ENCODE measurements around the gene PBXIP1. TPM values are rescaled to one million over a fixed set of nuclear protein-coding genes. Genes with fewer than 3 reads are reported as not detected.
A peak's percentile ranks its signal among the peaks of the same experiment; 100 is the strongest.

PBXIP1 gene
- total and polyA plus RNA-seq, 2 of the 13 experiments (the other 11 are each of a cell fraction or from before 2014, with no cell fraction given), result 16.3 to 31.9 TPM

- Histone ChIP-seq H3K4me2 (ENCODE audit: low read depth, low read length) (no peak overlapping the region), H3K4me3 (replicated peaks in 1 of 3; ENCODE audit: insufficient read depth in 1 of 3, low read depth in 2 of 3, low read length in 3 of 3) (no peak overlapping the region), H3K9ac (ENCODE audit: insufficient read depth, low read depth, low read length) (no peak overlapping the region), H3K27me3 (ENCODE audit: control insufficient read depth in 1 of 2, insufficient read depth in 2 of 2, low read length in 2 of 2) (no peaks in the 10 kb centered on the region; a peak in 1 of 5 replicates), H4K20me1 (ENCODE audit: insufficient read depth, low read length) (no peaks in the 10 kb centered on the region), H3K9me3 (ENCODE audit: low read length) (no peaks in the 10 kb centered on the region), H3K79me2 (ENCODE audit: insufficient read depth, low read length) (peaks cover 10% of the 10 kb centered on the region), H3K27ac (ENCODE audit: extremely low read length, insufficient read depth, low read length) (no peak overlapping the region), H3K36me3 (replicated peaks in 1 of 2; ENCODE audit: control insufficient read depth in 1 of 2, insufficient read depth in 2 of 2, low read length in 2 of 2) (peaks cover 4 to 13% of the 10 kb centered on the region in 2 experiments; a peak in 2 of 5 replicates), H2AFZ (ENCODE audit: low read length) (no peak overlapping the region), H3K4me1 (ENCODE audit: insufficient read depth, low read length) (peaks cover 53% of the 10 kb centered on the region)
- TF ChIP-seq RARA (CRISPR knock-in tag; IDR thresholded peaks at IDR 0.05) (no peak), POLR2G (IDR thresholded peaks at IDR 0.05; ENCODE audit: low read depth, low read length) (0 out of 2 replicates have a peak, but pooled peaks have one; percentile 8), TCF7L2 (IDR thresholded peaks at IDR 0.05; ENCODE audit: low read depth, low read length) (no peak)
- CTCF ChIA-PET (ENCODE audit: low intra/inter-chr PET ratio, low total read pairs), result interaction anchor here (2.0 kb wide), 1 partner anchor 60 kb away, joined by 8 read pairs; no protein-coding TSS in a partner anchor
- POLR2A ChIA-PET, result interaction anchor here (2.3 to 4.1 kb wide), 2 partner anchors 16 to 21 kb away, joined by 18 to 91 read pairs; partner anchors contain the start of genes CKS1B, PMVK and SHC1
- no peak for DNase-seq (ENCODE audit: low spot score)
- no TSS peak for BruUV-seq (replicated peaks)
- WGBS (ENCODE audit: low lambda C conversion rate), result 89% methylated on average over 9 of the region's 9 CpGs
- in situ Hi-C loops (cut with HindIII; ENCODE audit: extremely low pct_ligation_motif_present, low pct_unique_long_range_greater_than_20kb), result no loop called here
- intact Hi-C loops (cut with micrococcal nuclease; ENCODE audit: unreplicated experiment), result loop anchor here (2.0 kb wide), 1 partner anchor 16 kb away; no protein-coding TSS in a partner anchor
- FAIRE-seq, result no peak
- ATAC-seq, result no peak
Observed at GRCh38 chr1:154957091-154957657, 1.3 kb upstream of the PBXIP1 start.

- Histone ChIP-seq H3K4me1 (ENCODE audit: insufficient read depth, low read length) (peaks cover 55% of the 10 kb centered on the region), H3K27me3 (ENCODE audit: control insufficient read depth in 1 of 2, insufficient read depth in 2 of 2, low read length in 2 of 2) (no peaks in the 10 kb centered on the region; a peak in 1 of 5 replicates), H3K9ac (ENCODE audit: insufficient read depth, low read depth, low read length) (peak overlapping the region; percentile 89), H3K79me2 (ENCODE audit: insufficient read depth, low read length) (peaks cover 10% of the 10 kb centered on the region), H2AFZ (ENCODE audit: low read length) (no peak overlapping the region), H3K36me3 (replicated peaks in 1 of 2; ENCODE audit: control insufficient read depth in 1 of 2, insufficient read depth in 2 of 2, low read length in 2 of 2) (peaks cover 4 to 13% of the 10 kb centered on the region in 2 experiments; a peak in 2 of 5 replicates), H4K20me1 (ENCODE audit: insufficient read depth, low read length) (no peaks in the 10 kb centered on the region), H3K9me3 (ENCODE audit: low read length) (no peaks in the 10 kb centered on the region), H3K4me2 (ENCODE audit: low read depth, low read length) (peak overlapping the region; percentile 95), H3K27ac (ENCODE audit: extremely low read length, insufficient read depth, low read length) (peak overlapping the region; percentile 96), H3K4me3 (replicated peaks in 1 of 3; ENCODE audit: insufficient read depth in 1 of 3, low read depth in 2 of 3, low read length in 3 of 3) (peak overlapping the region; percentile 66 to 72 (median 69); a peak in 5 of 6 replicates)
- FAIRE-seq, result no peak
- CTCF ChIA-PET (ENCODE audit: low intra/inter-chr PET ratio, low total read pairs), result interaction anchor here (2.0 kb wide), 1 partner anchor 61 kb away, joined by 8 read pairs; no protein-coding TSS in a partner anchor
- POLR2A ChIA-PET, result interaction anchor here (0.7 to 4.1 kb wide), 12 partner anchors 8 to 237 kb away, joined by 3 to 91 read pairs (median 6); partner anchors contain the start of genes ADAM15, CKS1B, EFNA4 and FLAD1
- no peak for DNase-seq (ENCODE audit: low spot score)
- ATAC-seq, result no peak
- in situ Hi-C loops (cut with HindIII; ENCODE audit: extremely low pct_ligation_motif_present, low pct_unique_long_range_greater_than_20kb), result no loop called here
- BruUV-seq (replicated peaks), result TSS peak; percentile 54
- WGBS (ENCODE audit: low lambda C conversion rate), result 22% methylated on average over 4 of the region's 6 CpGs
- intact Hi-C loops (cut with micrococcal nuclease; ENCODE audit: unreplicated experiment), result loop anchor here (2.0 kb wide), 1 partner anchor 16 kb away; no protein-coding TSS in a partner anchor
- TF ChIP-seq FLYWCH1 (CRISPR knock-in tag; IDR thresholded peaks at IDR 0.05) (no peak), ZNF3 (CRISPR knock-in tag; IDR thresholded peaks at IDR 0.05) (no peak), ZNF687 (CRISPR knock-in tag; IDR thresholded peaks at IDR 0.05) (peak; percentile 5; the same call in 1 of the 2 replicates), ZNF609 (CRISPR knock-in tag; IDR thresholded peaks at IDR 0.05; ENCODE audit: borderline replicate concordance) (0 out of 2 replicates have a peak, but pooled peaks have one; percentile 32)
Observed at GRCh38 chr1:154956544-154956941, 644 bp upstream of the PBXIP1 start.
